ENCODE data around the gene THAP2.

THAP2 gene

DNA sequence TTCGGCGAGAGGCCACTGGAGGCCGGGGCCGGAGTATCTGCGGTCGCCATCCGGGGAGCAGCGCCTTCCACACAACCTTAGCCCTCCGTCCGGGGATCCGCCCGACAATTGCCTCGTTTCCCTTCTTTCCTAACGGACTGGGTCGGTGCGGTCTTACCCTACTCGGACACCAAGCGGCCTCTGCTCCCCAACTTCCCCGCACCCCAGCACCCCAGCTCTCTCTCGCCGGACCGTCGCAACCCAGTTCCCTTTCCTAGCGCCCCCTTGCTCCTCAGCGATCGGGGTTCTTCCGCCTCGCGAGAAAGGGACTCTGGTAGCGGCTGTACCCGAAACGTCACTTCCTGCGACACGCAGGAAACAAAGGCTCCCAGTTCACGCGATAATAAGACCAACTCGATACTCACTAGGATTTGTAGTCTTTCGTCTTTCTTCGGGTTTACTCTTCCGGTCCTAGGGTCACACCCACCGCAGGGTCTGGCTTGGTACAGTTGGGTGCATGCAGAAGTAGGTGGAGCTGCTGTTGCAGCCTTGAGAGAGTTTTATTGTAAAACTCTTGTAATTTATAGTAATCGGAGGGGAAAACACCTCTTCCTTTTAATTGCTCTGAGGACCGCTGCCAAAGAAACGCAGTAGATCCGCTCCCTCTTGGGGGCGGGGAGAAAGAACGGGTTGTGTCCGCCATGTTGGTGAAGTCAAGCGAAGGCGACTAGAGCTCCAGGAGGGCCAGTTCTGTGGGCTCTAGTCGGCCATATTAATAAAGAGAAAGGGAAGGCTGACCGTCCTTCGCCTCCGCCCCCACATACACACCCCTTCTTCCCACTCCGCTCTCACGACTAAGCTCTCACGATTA lies at the start of gene THAP2, which contains the start of gene ZFC3H1:
TSS of gene THAP2 (plus strand) at position 741 of the 850 bp plus-strand sequence. CDS start 209 bp downstream, outside the sequence.
TSS of gene ZFC3H1 (minus strand) at position 288 of the 850 bp plus-strand sequence. CDS start at position 50, 238 bp downstream.
- peak; percentile 96 for DNase-seq (ENCODE audit: low spot score)

DNA sequence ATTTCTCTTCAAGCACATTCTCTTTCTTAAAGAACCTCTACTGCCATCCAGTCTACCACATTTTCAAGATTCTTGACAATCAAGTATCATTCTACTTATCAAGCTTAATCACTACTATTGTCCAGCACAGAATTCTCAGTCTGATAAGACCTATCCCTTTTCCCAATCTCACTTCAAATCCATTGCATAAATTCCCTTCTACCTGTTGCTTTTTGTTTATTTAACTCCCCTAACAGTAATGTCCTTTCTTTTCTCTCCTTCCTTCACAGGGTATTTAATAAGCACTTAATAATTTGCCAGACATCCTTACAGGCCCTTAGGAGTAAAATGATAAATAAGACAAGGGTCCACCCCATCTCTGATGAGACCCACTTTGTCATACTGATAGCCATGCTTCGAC lies 42.2 kb upstream of the THAP2 start:
- no peak for DNase-seq (ENCODE audit: low spot score)

- no peak for DNase-seq (ENCODE audit: low spot score)
These were observed 38.6 kb upstream of the THAP2 start for GRCh38 chr12:71625476-71625875.

DNA sequence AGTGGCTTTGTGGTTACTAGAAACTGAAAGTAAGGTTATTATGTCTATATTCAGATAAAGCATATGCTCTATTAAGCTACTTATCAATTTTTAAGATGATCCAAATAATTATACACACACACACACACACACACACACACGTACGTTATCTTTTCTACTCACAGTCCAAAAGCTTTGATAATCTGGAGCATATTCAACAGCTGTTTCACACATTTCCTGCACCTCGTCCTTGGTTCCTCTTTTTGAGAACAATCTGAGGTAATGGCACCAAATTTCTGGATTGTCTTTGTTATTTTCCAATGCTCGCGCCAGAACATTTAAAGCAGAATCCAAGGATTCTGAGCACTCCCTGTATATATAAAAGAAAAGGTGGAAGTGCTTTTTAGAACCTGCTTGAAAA lies 38.0 kb upstream of the THAP2 start:
- DNase-seq (ENCODE audit: low spot score), result no peak

DNA sequence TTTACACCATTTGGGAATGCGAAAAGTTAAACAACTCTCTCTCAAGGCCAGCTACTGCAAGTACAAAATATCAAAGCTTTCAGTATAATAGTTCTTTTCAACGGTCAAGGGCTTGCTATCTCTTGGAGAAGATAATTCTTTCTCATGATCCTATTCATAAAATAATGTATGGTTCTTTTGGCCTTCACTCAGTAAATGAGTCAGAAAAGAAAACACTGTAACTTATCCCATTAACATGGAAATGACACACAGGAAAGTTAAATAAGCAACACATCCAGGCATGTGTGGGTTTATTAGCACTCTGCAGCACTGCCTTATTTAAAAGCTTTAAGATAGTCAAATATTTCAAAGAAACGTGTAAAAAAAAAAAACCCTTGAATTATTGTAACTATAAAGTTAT lies 37.3 kb upstream of the THAP2 start:
- no peak for DNase-seq (ENCODE audit: low spot score)

- no peak for DNase-seq (ENCODE audit: low spot score)
These were observed 36.6 kb upstream of the THAP2 start for GRCh38 chr12:71627438-71628002.

- peak; percentile 42 for DNase-seq (ENCODE audit: low spot score)
These were observed 27.4 kb upstream of the THAP2 start for GRCh38 chr12:71636704-71637115.

DNA sequence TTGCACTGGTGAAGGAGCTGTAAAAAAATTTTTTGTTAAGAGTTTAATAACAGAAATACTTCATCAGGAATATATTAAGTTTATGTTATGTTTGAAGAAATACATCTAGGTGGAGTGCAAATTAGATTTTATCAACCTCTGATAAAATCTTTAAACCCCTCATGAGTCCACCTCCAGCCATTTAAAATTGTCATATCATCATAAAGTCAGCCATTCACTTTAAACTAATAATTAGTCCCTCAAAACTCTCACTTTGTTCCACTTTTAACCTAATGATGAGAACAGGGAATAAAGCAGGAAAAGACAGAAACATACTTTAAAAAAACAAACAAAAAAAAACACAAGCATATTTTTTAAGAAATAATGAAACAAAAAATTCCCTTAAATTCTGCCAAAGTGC lies 25.6 kb upstream of the THAP2 start:
- DNase-seq (ENCODE audit: low spot score), result no peak

DNA sequence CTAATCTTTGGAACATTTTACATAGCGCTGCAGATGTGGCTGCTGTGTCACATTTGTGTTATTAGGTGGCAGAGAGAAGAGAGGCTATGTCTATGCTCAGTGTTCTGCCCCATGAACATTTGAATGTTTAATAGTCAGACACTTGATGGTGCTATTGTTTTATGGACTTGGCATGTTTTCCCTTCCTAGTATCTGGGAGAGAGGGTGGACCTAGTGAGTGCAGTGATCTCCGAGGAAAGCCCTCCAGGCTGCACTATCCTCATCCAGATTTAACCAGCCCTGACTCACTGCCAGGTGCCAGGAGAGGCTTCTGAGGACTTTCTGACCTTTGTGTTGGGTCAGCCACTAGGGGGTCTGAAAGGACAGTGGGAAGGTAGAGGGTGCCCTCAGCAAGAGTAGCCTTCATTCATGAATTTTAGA lies 24.8 kb upstream of the THAP2 start:
- DNase-seq (ENCODE audit: low spot score), result no peak

GRCh38 chr12:71640316-71640715 lies 23.8 kb upstream of the THAP2 start:
- no peak for DNase-seq (ENCODE audit: low spot score)

- no peak for DNase-seq (ENCODE audit: low spot score)
These were observed 22.7 kb upstream of the THAP2 start for GRCh38 chr12:71641390-71641789.

DNA sequence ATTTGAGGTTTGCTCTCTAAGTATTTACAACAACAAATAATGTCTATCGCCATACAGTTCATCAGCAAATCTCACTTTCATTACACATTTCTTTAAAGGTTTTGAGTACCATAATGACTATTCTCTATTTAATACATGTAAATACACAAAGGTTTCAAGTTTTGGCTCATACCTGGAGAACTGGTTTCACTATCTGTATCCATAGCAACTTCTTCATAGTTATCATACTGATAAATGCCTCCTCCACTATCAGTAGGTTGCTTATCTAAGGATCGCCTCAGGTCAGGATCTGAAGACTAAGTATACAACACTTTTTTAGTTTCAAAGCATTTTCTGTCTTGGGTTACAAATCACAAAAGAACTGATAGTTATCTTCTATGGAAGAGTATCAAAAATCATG lies 21.8 kb upstream of the THAP2 start:
- no peak for DNase-seq (ENCODE audit: low spot score)

DNA sequence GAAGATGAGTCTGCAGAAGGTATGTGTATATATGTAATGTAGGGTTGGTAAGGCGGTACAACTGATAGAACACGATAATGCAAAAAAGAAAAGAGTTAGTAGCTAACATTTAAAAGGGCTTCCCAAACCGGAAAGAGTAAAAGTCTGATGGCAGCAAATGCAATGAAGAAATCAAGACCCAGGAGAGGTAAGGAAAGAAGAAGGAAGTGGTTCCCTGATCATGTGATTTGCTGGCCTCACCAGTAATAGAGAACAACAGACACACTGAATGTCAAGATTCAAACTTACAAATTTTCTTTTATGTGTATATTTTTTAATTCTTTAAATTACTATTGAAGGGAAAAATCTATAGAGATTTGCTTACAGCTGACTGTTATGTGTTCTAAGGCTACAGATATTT lies 18.8 kb upstream of the THAP2 start:
- DNase-seq (ENCODE audit: low spot score), result no peak

GRCh38 chr12:71646512-71646911 lies 17.6 kb upstream of the THAP2 start:
- no peak for DNase-seq (ENCODE audit: low spot score)

DNA sequence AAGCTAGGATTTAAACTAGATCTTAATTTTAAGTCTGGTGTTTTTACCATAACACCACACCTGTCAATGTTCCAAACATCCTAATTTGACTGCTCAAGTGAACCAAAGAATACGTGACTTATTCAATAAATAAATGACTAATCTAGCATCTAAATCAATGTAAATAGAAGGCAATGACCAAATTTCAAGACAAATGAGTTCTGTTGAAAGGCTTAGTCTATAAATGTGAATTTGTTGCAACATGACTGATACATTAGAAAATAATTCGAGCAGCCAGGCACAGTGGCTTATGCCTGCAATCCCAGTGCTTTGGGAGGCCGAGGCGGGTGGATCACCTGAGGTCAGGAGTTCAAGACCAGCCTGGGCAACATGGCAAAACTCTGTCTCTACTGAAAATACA lies 15.6 kb upstream of the THAP2 start:
- DNase-seq (ENCODE audit: low spot score), result no peak

DNA sequence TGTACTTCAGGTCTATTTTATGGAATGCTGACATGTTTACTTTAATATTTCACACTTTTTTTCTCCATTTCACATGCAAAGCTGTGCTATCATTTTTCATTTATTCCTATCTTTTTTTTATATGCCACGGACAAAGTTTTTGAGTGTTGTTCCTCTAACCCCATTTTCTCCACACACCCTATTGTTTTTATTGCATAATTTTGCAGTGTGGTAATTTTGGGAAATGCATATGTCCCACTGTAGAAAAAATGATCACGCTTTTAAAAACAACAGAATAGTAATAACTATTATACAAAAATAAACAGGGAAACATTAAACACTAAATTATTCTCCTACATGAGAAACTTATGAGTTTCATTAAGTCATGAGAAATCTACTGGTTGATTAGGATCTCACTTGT lies 14.7 kb upstream of the THAP2 start:
- DNase-seq (ENCODE audit: low spot score), result no peak

GRCh38 chr12:71652656-71653055 lies 11.4 kb upstream of the THAP2 start:
- DNase-seq (ENCODE audit: low spot score), result no peak

DNA sequence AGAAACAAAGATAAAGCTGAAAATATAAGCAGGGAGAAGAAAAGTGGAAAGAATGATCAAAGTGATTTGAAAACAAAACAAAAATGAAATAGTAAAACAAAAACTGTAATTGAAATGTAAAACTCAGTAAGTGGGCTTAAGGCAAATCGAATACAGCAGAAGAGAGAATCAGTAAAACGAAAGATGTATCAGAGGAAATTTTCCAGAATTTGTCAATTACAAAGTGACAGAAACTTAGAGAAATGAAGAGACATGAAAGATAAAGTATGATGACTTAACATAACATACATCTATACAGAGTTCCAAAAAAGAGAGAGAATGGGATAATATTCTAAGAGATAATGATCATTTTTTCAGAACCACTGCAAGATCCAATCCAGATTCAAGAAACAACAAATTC lies 11.0 kb upstream of the THAP2 start:
- no peak for DNase-seq (ENCODE audit: low spot score)

DNA sequence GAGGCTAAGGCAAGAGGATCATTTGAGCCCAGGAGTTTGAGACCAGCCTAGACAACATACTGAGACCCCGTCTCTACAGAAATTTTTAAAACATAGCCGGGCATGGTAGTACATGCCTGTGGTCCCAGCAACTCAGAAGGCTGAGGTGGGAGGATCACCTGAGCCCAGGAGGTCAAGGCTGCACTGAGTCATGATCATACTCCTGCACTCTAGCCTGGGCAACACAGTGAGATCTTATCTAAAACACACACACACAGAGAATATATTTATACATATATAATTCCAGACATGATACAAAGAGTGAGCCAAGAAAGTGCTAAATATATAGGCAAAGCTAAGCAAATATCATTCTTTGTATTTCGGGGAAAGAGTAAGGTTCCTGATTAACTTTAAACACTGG lies 9.9 kb upstream of the THAP2 start:
- no peak for DNase-seq (ENCODE audit: low spot score)

GRCh38 chr12:71655495-71655894 lies 8.6 kb upstream of the THAP2 start:
- DNase-seq (ENCODE audit: low spot score), result no peak

DNA sequence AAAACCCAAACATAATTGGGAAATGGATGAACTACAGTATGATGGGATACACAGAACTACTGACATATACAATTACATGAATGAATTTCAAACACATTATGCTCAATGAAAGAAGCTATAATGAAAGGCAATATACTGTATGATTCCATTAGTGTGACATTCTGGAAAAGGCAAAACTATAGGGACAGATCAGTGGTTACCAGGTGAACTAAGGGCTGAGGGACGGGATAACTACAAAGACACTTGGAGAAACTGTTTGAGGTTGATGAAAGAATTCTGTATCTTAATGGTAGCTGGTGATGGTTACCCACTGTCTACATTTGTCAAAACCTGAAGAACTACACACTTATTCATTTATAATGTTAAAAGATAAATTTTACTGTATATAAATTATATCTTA lies 8.2 kb upstream of the THAP2 start:
- DNase-seq (ENCODE audit: low spot score), result no peak

DNA sequence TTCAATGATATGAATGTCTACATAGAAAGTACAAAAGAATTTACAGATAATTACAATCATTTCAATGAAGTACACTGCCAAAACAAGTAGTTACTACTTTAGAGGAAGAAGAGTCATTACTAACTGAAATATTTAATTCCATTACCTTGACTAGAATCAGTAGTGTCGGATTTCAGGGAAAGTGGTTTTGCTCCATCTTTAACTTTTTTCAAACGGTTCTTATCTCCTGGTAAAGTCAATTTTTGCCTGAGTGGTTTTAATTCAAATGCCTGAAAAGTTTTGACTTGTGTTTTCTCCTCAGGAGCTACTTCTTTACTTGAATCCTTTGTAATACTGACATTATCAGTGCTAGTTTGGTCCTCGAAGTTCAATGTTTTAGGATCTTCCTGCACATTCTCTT lies 7.4 kb upstream of the THAP2 start:
- no peak for DNase-seq (ENCODE audit: low spot score)

DNA sequence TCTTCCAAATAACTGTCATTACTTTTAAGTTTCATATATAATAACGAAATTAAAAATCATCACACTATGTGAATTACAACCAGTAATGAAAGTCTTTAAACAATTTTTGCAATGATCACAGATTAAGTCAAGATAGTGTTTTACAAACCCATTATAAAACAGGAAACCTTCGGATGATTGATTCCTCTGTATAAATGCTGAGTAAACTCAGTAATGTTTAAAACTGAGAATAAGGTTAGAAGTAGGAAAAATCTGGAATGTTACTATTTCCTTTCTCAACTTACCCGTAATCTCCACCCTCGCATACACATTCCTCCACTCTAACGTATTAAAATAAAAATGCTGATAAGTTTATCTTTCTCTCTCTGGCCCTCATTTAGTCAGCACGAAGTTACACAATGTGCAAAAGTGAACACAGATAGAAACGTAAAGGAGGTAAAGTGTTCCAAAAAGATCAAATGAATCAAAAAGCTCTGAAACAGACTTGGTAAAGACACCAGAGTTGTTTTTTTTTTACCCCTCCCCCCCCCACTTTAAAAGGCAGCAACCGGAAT lies 2.0 kb upstream of the THAP2 start:
- DNase-seq (ENCODE audit: low spot score), result no peak
